ENCODE results near the gene SPPL2B.
"Not testable (repeated sequence)": the region's sequence is repeated elsewhere in the genome, so short reads cannot be mapped to it uniquely, and the experiment has no call there.

Gene SPPL2B

GRCh38 chr19:2328401-2329148 lies at the start of gene SPPL2B, which contains the start of gene LSM7:
SPPL2B (plus strand) TSS chr19:2328684; CDS start chr19:2328710, 26 bp downstream.
LSM7 (minus strand) TSS chr19:2328586; CDS start chr19:2328566, 20 bp downstream.
- Histone ChIP-seq H3K9ac (ENCODE audit: low read depth, low read length, poor library complexity, severe bottlenecking) (peak within 1 kb of the TSS; percentile 99), H4K20me1 (ENCODE audit: insufficient read depth, low read length, poor library complexity, severe bottlenecking) (peaks cover 31% of the 10 kb centered on the region), H3K9me2 (replicated peaks; ENCODE audit: low read depth, low read length) (no peaks in the 10 kb centered on the region), H3K79me2 (ENCODE audit: insufficient read depth, low read length) (peaks cover 87% of the 10 kb centered on the region), H3K9me3 (ENCODE audit: insufficient read depth, low read depth, low read length) (no peaks in the 10 kb centered on the region), H2AFZ (ENCODE audit: low read length) (peak within 1 kb of the TSS; percentile 82), H3F3A (ENCODE audit: low read depth) (peaks cover 6% of the 10 kb centered on the region), H3K36me3 (ENCODE audit: insufficient read depth, low read length) (no peaks in the 10 kb centered on the region), H3K4me3 (ENCODE audit: low read length, poor library complexity, severe bottlenecking) (peak within 1 kb of the TSS; percentile 98), H3K27me3 (ENCODE audit: insufficient read depth, low read length, poor library complexity, severe bottlenecking) (peaks cover 9% of the 10 kb centered on the region), H3K4me2 (ENCODE audit: low read depth, low read length, poor library complexity, severe bottlenecking) (peak within 1 kb of the TSS; percentile 98), H3K4me1 (ENCODE audit: insufficient read depth, low read length, poor library complexity, severe bottlenecking) (peaks cover 51% of the 10 kb centered on the region)
- TF ChIP-seq EZH2phosphoT487 (IDR thresholded peaks at IDR 0.05; ENCODE audit: borderline replicate concordance) (no peak), CTCF (conservative IDR thresholded peaks at IDR 0.05; ENCODE audit: low read length) (no peak)

- Histone ChIP-seq H3F3A (ENCODE audit: low read depth) (no peaks in the 10 kb centered on the region), H4K20me1 (ENCODE audit: insufficient read depth, low read length, poor library complexity, severe bottlenecking) (no peaks in the 10 kb centered on the region), H3K27me3 (ENCODE audit: insufficient read depth, low read length, poor library complexity, severe bottlenecking) (no peaks in the 10 kb centered on the region), H3K4me3 (ENCODE audit: low read length, poor library complexity, severe bottlenecking) (no peak overlapping the region), H2AFZ (ENCODE audit: low read length) (no peak overlapping the region), H3K9me3 (ENCODE audit: insufficient read depth, low read depth, low read length) (no peaks in the 10 kb centered on the region), H3K36me3 (ENCODE audit: insufficient read depth, low read length) (no peaks in the 10 kb centered on the region; the same call in 1 of the 2 replicates), H3K9me2 (replicated peaks; ENCODE audit: low read depth, low read length) (no peaks in the 10 kb centered on the region), H3K79me2 (ENCODE audit: insufficient read depth, low read length) (0 out of 2 replicates have a peak, but pooled peaks cover 3% of the 10 kb centered on the region), H3K9ac (ENCODE audit: low read depth, low read length, poor library complexity, severe bottlenecking) (no peak overlapping the region), H3K4me2 (ENCODE audit: low read depth, low read length, poor library complexity, severe bottlenecking) (no peak overlapping the region), H3K4me1 (ENCODE audit: insufficient read depth, low read length, poor library complexity, severe bottlenecking) (peaks cover 12% of the 10 kb centered on the region)
- TF ChIP-seq CTCF (conservative IDR thresholded peaks at IDR 0.05; ENCODE audit: low read length), result no peak
- TF ChIP-seq EZH2phosphoT487 (IDR thresholded peaks at IDR 0.05; ENCODE audit: borderline replicate concordance), result no peak
These were observed 47.7 kb upstream of the SPPL2B start for GRCh38 chr19:2280633-2281264.

- H3F3A ChIP-seq (ENCODE audit: low read depth); H3K36me3 ChIP-seq (ENCODE audit: insufficient read depth, low read length); H3K9me2 ChIP-seq (replicated peaks; ENCODE audit: low read depth, low read length); H4K20me1 ChIP-seq (ENCODE audit: insufficient read depth, low read length, poor library complexity, severe bottlenecking); H3K79me2 ChIP-seq (ENCODE audit: insufficient read depth, low read length); H3K9me3 ChIP-seq (ENCODE audit: insufficient read depth, low read depth, low read length); H3K27me3 ChIP-seq (ENCODE audit: insufficient read depth, low read length, poor library complexity, severe bottlenecking): not testable (repeated sequence)
- peaks cover 12% of the 10 kb centered on the region for H3K4me1 ChIP-seq (ENCODE audit: insufficient read depth, low read length, poor library complexity, severe bottlenecking)
- H2AFZ ChIP-seq (ENCODE audit: low read length), result peak overlapping the region; percentile 71
- H3K4me2 ChIP-seq (ENCODE audit: low read depth, low read length, poor library complexity, severe bottlenecking), result peak overlapping the region; percentile 85
- H3K9ac ChIP-seq (ENCODE audit: low read depth, low read length, poor library complexity, severe bottlenecking), result peak overlapping the region; percentile 73
- H3K4me3 ChIP-seq (ENCODE audit: low read length, poor library complexity, severe bottlenecking), result peak overlapping the region; percentile 74
These were observed 47.0 kb upstream of the SPPL2B start for GRCh38 chr19:2281265-2282061.
